IMR-90 (cell line): ENCODE data around the gene UBE3C. TPM values are rescaled to one million over a fixed set of nuclear protein-coding genes. Genes with fewer than 3 reads are reported as not detected.
A peak's percentile ranks its signal among the peaks of the same experiment; 100 is the strongest.

Source experiments
- ATAC-seq: fragments of 200-7000 bp; cut with Tn5 transposase; 2 replicates; pipeline ENCODE4 v1.9.1; 2020; ENCODE audit warnings: low read depth, mild to moderate bottlenecking, moderate library complexity
- BruUV-seq: library from RNA; stranded (reverse); fragments of 400-500 nt; replicated peaks from 2 replicates; lab custom pipeline; 2021; lab: Mats Ljungman, UMichigan
- CTCF ChIA-PET: fragments of 300-600 bp; formaldehyde crosslinking; extraction: SDS; loops from one replicate; lab custom pipeline; 2021; ENCODE audit warnings: antibody characterized with exemption; lab: Yijun Ruan, JAX
- POLR2A ChIA-PET: fragments of 300-600 bp; sonication (Branson Sonifier 250); formaldehyde crosslinking; loops from one replicate; lab custom pipeline; 2022; ENCODE audit warnings: antibody characterized with exemption; ENCODE audit not compliant: unreplicated experiment; lab: Charles Lee
- DNase-seq: peaks from one replicate; pipeline ENCODE4 v3.0.0; 2013
- H2AFZ ChIP-seq: replicated peaks from 2 replicates; pipeline ENCODE3; 2013; ENCODE audit warnings: low read length, mild to moderate bottlenecking; ENCODE audit not compliant: poor library complexity
- H2AK5ac ChIP-seq: 2 replicates; pipeline ENCODE4 v1.6.1; 2013; ENCODE audit warnings: low read depth, low read length, inconsistent platforms
- H2AK9ac ChIP-seq: replicated peaks from 2 replicates; pipeline ENCODE3; 2013; ENCODE audit warnings: mild to moderate bottlenecking, low read depth, low read length, moderate library complexity; ENCODE audit not compliant: poor library complexity
- H2BK120ac ChIP-seq: 2 replicates; pipeline ENCODE4 v1.6.1; 2013; ENCODE audit warnings: low read depth, low read length, inconsistent platforms
- H2BK15ac ChIP-seq: 3 replicates; pipeline ENCODE4 v1.6.1; 2013; ENCODE audit warnings: low read depth, low read length, inconsistent platforms
- H2BK20ac ChIP-seq: 2 replicates; pipeline ENCODE4 v1.6.1; 2013; ENCODE audit warnings: low read depth, mild to moderate bottlenecking, inconsistent platforms, low read length, moderate library complexity
- H2BK5ac ChIP-seq: 2 replicates; pipeline ENCODE4 v1.6.1; 2013; ENCODE audit warnings: mild to moderate bottlenecking, low read depth, low read length, inconsistent platforms; ENCODE audit not compliant: poor library complexity, severe bottlenecking
- H3K14ac ChIP-seq: replicated peaks from 2 replicates; pipeline ENCODE4 v1.6.1; 2013; ENCODE audit warnings: low read depth, low read length, inconsistent platforms
- H3K18ac ChIP-seq: 2 replicates; pipeline ENCODE4 v1.6.1; 2013; ENCODE audit warnings: low read depth, low read length, control low read depth
- H3K23ac ChIP-seq: 2 replicates; pipeline ENCODE4 v1.6.1; 2013; ENCODE audit warnings: low read depth, low read length, inconsistent platforms
- H3K27ac ChIP-seq: 2 replicates; pipeline ENCODE4 v1.5.1; 2013; ENCODE audit warnings: mild to moderate bottlenecking, control low read depth, low read length; ENCODE audit not compliant: insufficient read depth
- H3K27me3 ChIP-seq: 2 replicates; pipeline ENCODE4 v1.6.1; 2013; ENCODE audit warnings: low read length; ENCODE audit not compliant: control insufficient read depth, insufficient read depth
- H3K36me3 ChIP-seq: 2 replicates; pipeline ENCODE4 v1.6.1; 2013; ENCODE audit warnings: low read length, mixed read lengths; ENCODE audit not compliant: control insufficient read depth, insufficient read depth
- H3K4ac ChIP-seq: 2 replicates; pipeline ENCODE4 v1.6.1; 2013; ENCODE audit warnings: low read depth, low read length, inconsistent platforms
- H3K4me1 ChIP-seq: 2 replicates; pipeline ENCODE4 v1.6.1; 2013; ENCODE audit warnings: low read length, mixed read lengths; ENCODE audit not compliant: control insufficient read depth, insufficient read depth
- H3K4me2 ChIP-seq: 2 replicates; pipeline ENCODE4 v1.6.1; 2013; ENCODE audit warnings: low read depth, mild to moderate bottlenecking, control low read depth, low read length, moderate library complexity
- H3K4me3 ChIP-seq: 2 replicates; pipeline ENCODE4 v1.5.1; 2013; ENCODE audit warnings: low read depth, mild to moderate bottlenecking, control low read depth, low read length, moderate library complexity; ENCODE audit not compliant: insufficient read depth
- H3K56ac ChIP-seq: 2 replicates; pipeline ENCODE4 v1.6.1; 2013; ENCODE audit warnings: low read length, inconsistent platforms; ENCODE audit not compliant: insufficient read depth; ENCODE audit errors: extremely low read depth
- H3K79me1 ChIP-seq, 2 experiments: 2 replicates each; pipeline ENCODE4 v1.6.1; 2013; ENCODE audit warnings: low read length in 2 of 2, inconsistent platforms in 1 of 2, low read depth in 1 of 2
- H3K9ac ChIP-seq: 2 replicates; pipeline ENCODE4 v1.6.1; 2013; ENCODE audit warnings: low read depth, low read length, control low read depth
- H3K9me1 ChIP-seq: 2 replicates; pipeline ENCODE4 v1.6.1; 2013; ENCODE audit warnings: low read length, inconsistent platforms; ENCODE audit not compliant: insufficient read depth
- H3K9me3 ChIP-seq: 2 replicates; pipeline ENCODE4 v1.6.1; 2013; ENCODE audit warnings: low read length; ENCODE audit not compliant: control insufficient read depth, insufficient read depth
- H4K20me1 ChIP-seq: 2 replicates; pipeline ENCODE4 v1.6.1; 2013; ENCODE audit warnings: low read length, inconsistent platforms; ENCODE audit not compliant: insufficient read depth
- H4K5ac ChIP-seq: 2 replicates; pipeline ENCODE4 v1.6.1; 2013; ENCODE audit warnings: mild to moderate bottlenecking, low read depth, low read length, control low read depth
- H4K8ac ChIP-seq, 2 experiments: 2 replicates each; pipeline ENCODE4 v1.6.1; 2013; ENCODE audit warnings: low read depth in 2 of 2, low read length in 2 of 2, control low read depth in 1 of 2, inconsistent platforms in 1 of 2
- H4K91ac ChIP-seq: 2 replicates; pipeline ENCODE4 v1.6.1; 2013; ENCODE audit warnings: low read depth, low read length, inconsistent platforms; ENCODE audit not compliant: insufficient read depth
- BHLHE40 ChIP-seq: fragments of 150-350 bp; IDR thresholded peaks from 2 replicates; pipeline ENCODE4 v1.6.1; 2016; ENCODE audit warnings: mild to moderate bottlenecking, low read depth, low read length
- CEBPB ChIP-seq: IDR thresholded peaks from 2 replicates; pipeline ENCODE4 v1.6.1; 2012; ENCODE audit warnings: low read depth, low read length, improper control_type of control experiment
- CHD1 ChIP-seq: IDR thresholded peaks from 2 replicates; pipeline ENCODE4 v1.6.1; 2012; ENCODE audit warnings: low read depth, low read length, improper control_type of control experiment
- FOS ChIP-seq: fragments of 150-350 bp; IDR thresholded peaks from 2 replicates; pipeline ENCODE4 v1.6.1; 2016; ENCODE audit warnings: low read depth, low read length
- MAFK ChIP-seq: IDR thresholded peaks from 2 replicates; pipeline ENCODE4 v1.6.1; 2012; ENCODE audit warnings: low read depth, low read length, improper control_type of control experiment
- MAZ ChIP-seq: IDR thresholded peaks from 2 replicates; pipeline ENCODE4 v1.6.1; 2012; ENCODE audit warnings: low read depth, mild to moderate bottlenecking, low read length, improper control_type of control experiment, moderate library complexity, borderline replicate concordance
- MXI1 ChIP-seq: IDR thresholded peaks from 2 replicates; pipeline ENCODE4 v1.6.1; 2012; ENCODE audit warnings: low read depth, mild to moderate bottlenecking, low read length, moderate library complexity, borderline replicate concordance
- NFE2L2 ChIP-seq: fragments of 150-350 bp; IDR thresholded peaks from 2 replicates; pipeline ENCODE4 v1.6.1; 2016; ENCODE audit warnings: low read depth, mild to moderate bottlenecking, low read length
- POLR2A ChIP-seq: IDR thresholded peaks from 2 replicates; pipeline ENCODE4 v1.6.1; 2012; ENCODE audit warnings: mild to moderate bottlenecking, low read depth, low read length
- RAD21 ChIP-seq: IDR thresholded peaks from 2 replicates; pipeline ENCODE4 v1.6.1; 2012; ENCODE audit warnings: low read length, improper control_type of control experiment
- RCOR1 ChIP-seq: IDR thresholded peaks from 2 replicates; pipeline ENCODE4 v1.6.1; 2012; ENCODE audit warnings: mild to moderate bottlenecking, low read length, improper control_type of control experiment; ENCODE audit not compliant: insufficient replicate concordance
- RFX5 ChIP-seq: IDR thresholded peaks from 2 replicates; pipeline ENCODE4 v1.8.0; 2012; ENCODE audit warnings: low read depth, mild to moderate bottlenecking, low read length, moderate library complexity
- SMC3 ChIP-seq: fragments of 150-350 bp; IDR thresholded peaks from 2 replicates; pipeline ENCODE4 v1.6.1; 2016; ENCODE audit warnings: low read depth, mild to moderate bottlenecking, antibody characterized with exemption, low read length, moderate library complexity
- WGBS, 2 experiments: methylation state at CpG; one replicate each; pipeline versions ENCODE4 v1.1.5 to v1.1.7; 2013; ENCODE audit warnings: missing lambda C conversion rate in 2 of 2; ENCODE audit not compliant: insufficient read length in 1 of 2; ENCODE audit errors: extremely low coverage in 2 of 2; 5-methylcytosine and 5-hydroxymethylcytosine counted together
- dilution Hi-C: fragments of 300-500 bp; cut with HindIII; formaldehyde crosslinking; loops from one replicate; pipeline ENCODE4 v1.14.3; 2018; ENCODE audit warnings: low sequenced_read_pairs; ENCODE audit not compliant: unreplicated experiment
- in situ Hi-C: fragments of 300-500 bp; cut with MboI; formaldehyde crosslinking; loops from 3 replicates; pipeline ENCODE4 v1.14.3; 2019; ENCODE audit warnings: low sequenced_read_pairs, inconsistent platforms, mixed read lengths
- intact Hi-C: fragments of 100-400 bp; cut with micrococcal nuclease; formaldehyde crosslinking; loops from 2 replicates; pipeline ENCODE4 v1.10.0; 2022
- polyA plus RNA-seq, 3 experiments: library from polyadenylated mRNA; depleted of rRNA; stranded (reverse); fragments of >200 nt; gene quantifications; 2 replicates each; pipeline ENCODE4 v1.2.3, GENCODE V29; 2012; ENCODE audit warnings: low replicate concordance in 1 of 3
- total RNA-seq: library from RNA; depleted of rRNA; stranded (reverse); fragments of >200 nt; gene quantifications from 2 replicates; pipeline ENCODE4 v1.2.3, GENCODE V29; 2012
- TF ChIP-seq, protein P1 (sequence below): conservative IDR thresholded peaks from 2 replicates; pipeline ENCODE4 v1.5.1; 2012; ENCODE audit warnings: mild to moderate bottlenecking, low read depth, low read length, improper control_type of control experiment
- TF ChIP-seq, protein P2 (sequence below): fragments of 150-350 bp; IDR thresholded peaks from 2 replicates; pipeline ENCODE4 v1.6.1; 2016; ENCODE audit warnings: low read depth, mild to moderate bottlenecking, low read length, moderate library complexity, borderline replicate concordance

UBE3C gene
- total and polyA plus RNA-seq, 2 of the 4 experiments (the other 2 are of a cell fraction), result 43.0 to 60.6 TPM

DNA sequence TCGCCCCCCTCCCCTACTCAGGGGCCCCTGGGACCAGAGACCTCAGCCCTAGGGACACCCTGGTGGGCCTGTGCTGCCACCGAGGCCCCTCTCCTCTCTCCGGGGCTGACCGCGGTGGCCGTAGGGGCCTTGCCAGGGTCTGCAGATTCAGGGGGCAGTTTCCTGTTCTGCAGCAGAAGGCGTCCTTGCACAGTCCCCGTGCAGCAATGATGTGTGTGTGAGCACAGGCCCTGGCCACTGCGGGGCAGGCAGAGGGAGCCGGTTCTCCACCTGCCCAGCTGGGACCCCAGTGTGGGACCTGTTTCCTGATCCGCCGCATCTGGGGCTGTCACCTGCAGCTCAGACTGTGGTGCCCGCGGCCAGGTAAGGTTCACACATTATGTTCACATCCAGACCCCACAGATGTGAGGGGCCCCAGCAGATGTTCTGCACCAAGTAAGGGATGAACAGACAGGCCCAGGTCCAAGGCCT lies 137.4 kb downstream of the UBE3C start:
- no TSS peak for BruUV-seq
- H3K4me1 ChIP-seq, result peaks cover 22% of the 10 kb centered on the region
- no peak for ATAC-seq
- peak overlapping the region; percentile 84 for H3K4ac ChIP-seq
- peak overlapping the region; percentile 82 for H2AK5ac ChIP-seq
- TF ChIP-seq RFX5, result no peak
- TF ChIP-seq MAFK, result no peak
- TF ChIP-seq SMC3, result no peak
- TF ChIP-seq MAZ, result no peak
- TF ChIP-seq CHD1, result no peak
- TF ChIP-seq, protein P1, sequence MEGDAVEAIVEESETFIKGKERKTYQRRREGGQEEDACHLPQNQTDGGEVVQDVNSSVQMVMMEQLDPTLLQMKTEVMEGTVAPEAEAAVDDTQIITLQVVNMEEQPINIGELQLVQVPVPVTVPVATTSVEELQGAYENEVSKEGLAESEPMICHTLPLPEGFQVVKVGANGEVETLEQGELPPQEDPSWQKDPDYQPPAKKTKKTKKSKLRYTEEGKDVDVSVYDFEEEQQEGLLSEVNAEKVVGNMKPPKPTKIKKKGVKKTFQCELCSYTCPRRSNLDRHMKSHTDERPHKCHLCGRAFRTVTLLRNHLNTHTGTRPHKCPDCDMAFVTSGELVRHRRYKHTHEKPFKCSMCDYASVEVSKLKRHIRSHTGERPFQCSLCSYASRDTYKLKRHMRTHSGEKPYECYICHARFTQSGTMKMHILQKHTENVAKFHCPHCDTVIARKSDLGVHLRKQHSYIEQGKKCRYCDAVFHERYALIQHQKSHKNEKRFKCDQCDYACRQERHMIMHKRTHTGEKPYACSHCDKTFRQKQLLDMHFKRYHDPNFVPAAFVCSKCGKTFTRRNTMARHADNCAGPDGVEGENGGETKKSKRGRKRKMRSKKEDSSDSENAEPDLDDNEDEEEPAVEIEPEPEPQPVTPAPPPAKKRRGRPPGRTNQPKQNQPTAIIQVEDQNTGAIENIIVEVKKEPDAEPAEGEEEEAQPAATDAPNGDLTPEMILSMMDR, result no peak
- no peak for TF ChIP-seq POLR2A
- no peak for TF ChIP-seq MXI1
- no peak for TF ChIP-seq CEBPB
- TF ChIP-seq BHLHE40, result no peak
- TF ChIP-seq RCOR1, result no peak
- no peak for TF ChIP-seq NFE2L2
- TF ChIP-seq, protein P2, sequence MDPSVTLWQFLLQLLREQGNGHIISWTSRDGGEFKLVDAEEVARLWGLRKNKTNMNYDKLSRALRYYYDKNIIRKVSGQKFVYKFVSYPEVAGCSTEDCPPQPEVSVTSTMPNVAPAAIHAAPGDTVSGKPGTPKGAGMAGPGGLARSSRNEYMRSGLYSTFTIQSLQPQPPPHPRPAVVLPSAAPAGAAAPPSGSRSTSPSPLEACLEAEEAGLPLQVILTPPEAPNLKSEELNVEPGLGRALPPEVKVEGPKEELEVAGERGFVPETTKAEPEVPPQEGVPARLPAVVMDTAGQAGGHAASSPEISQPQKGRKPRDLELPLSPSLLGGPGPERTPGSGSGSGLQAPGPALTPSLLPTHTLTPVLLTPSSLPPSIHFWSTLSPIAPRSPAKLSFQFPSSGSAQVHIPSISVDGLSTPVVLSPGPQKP, result no peak
- no peak for TF ChIP-seq RAD21
- TF ChIP-seq FOS, result no peak
- H3K4me3 ChIP-seq, result no peak overlapping the region
- 82% methylated on average over 2 of the region's 14 CpGs; no CpG with 5 or more reads in 1 of the 2 experiments for WGBS, 2 experiments
- H3K14ac ChIP-seq, result no peak overlapping the region
- intact Hi-C loops (loop anchor here (1.0 kb wide), 1 partner anchor 34 kb away; no protein-coding TSS in a partner anchor), dilution Hi-C loops (no loop called here), in situ Hi-C loops (no loop called here)
- peaks cover 13% of the 10 kb centered on the region for H3K9me1 ChIP-seq
- H3K23ac ChIP-seq, result no peak overlapping the region
- H3K27ac ChIP-seq, result no peak overlapping the region
- peak overlapping the region; percentile 89 for H2AK9ac ChIP-seq
- H2BK20ac ChIP-seq, result peak overlapping the region; percentile 70; the same call in 1 of the 2 replicates
- H3K18ac ChIP-seq, result no peak overlapping the region
- no peaks in the 10 kb centered on the region for H4K20me1 ChIP-seq
- H3K27me3 ChIP-seq, result no peaks in the 10 kb centered on the region
- H2BK5ac ChIP-seq, result peak overlapping the region; percentile 55
- 0 out of 2 replicates have a peak, but pooled peaks cover under 1% of the 10 kb centered on the region for H3K36me3 ChIP-seq
- H3K9me3 ChIP-seq, result no peaks in the 10 kb centered on the region
- no peak overlapping the region for H3K9ac ChIP-seq
- H4K5ac ChIP-seq, result no peak overlapping the region
- no peak for DNase-seq
- peak overlapping the region in 1 of 2 experiments; percentile 88; a peak in 2 of 4 replicates for H4K8ac ChIP-seq
- no peak overlapping the region for H2BK15ac ChIP-seq
- ChIA-PET POLR2A (no interaction called here), CTCF (no interaction called here)
- peak overlapping the region; percentile 71; the same call in 1 of the 2 replicates for H4K91ac ChIP-seq
- peaks cover 7 to 16% of the 10 kb centered on the region in 2 experiments; a peak in 3 of 4 replicates for H3K79me1 ChIP-seq
- H3K4me2 ChIP-seq, result no peak overlapping the region
- H2AFZ ChIP-seq, result peak overlapping the region; percentile 80
- H2BK120ac ChIP-seq, result peak overlapping the region; percentile 8; the same call in 1 of the 2 replicates
- H3K56ac ChIP-seq, result no peak overlapping the region
